ENCODE results near the gene ADPRH. TPM values are rescaled to one million over a fixed set of nuclear protein-coding genes. Genes with fewer than 3 reads are reported as not detected.

Gene ADPRH
- total and polyA plus RNA-seq, 10 of the 15 experiments (the other 5 are each of a cell fraction or from before 2014, with no cell fraction given): 2.3 to 32.6 (median 19.0) TPM

GRCh38 chr3:119602676-119603075 lies 23.4 kb downstream of the ADPRH start:
- FAIRE-seq (no peak), DNase-seq (ENCODE audit: low read depth, low spot score) (no peak), ATAC-seq (no peak)
- Histone ChIP-seq H3K27ac (ENCODE audit: control insufficient read depth, insufficient read depth) (peak overlapping the region; percentile 57), H3K4me2 (ENCODE audit: control insufficient read depth, insufficient read depth) (peak overlapping the region; percentile 51), H4K20me1 (ENCODE audit: control insufficient read depth, insufficient read depth) (no peaks in the 10 kb centered on the region), H3K4me3 (no peak overlapping the region), H3K79me2 (ENCODE audit: control insufficient read depth, insufficient read depth, low read length) (peaks cover 22% of the 10 kb centered on the region), H3K4me1 (ENCODE audit: control insufficient read depth, insufficient read depth, low read length) (peaks cover 43% of the 10 kb centered on the region), H3K36me3 (ENCODE audit: control insufficient read depth in 2 of 2, insufficient read depth in 2 of 2, low read length in 1 of 2) (no peaks in the 10 kb centered on the region; a peak in 1 of 4 replicates), H2AFZ (ENCODE audit: control insufficient read depth, low read depth, low read length) (no peak overlapping the region), H3K9me3 (replicated peaks; ENCODE audit: control insufficient read depth, insufficient read depth, low read length) (no peaks in the 10 kb centered on the region), H3K9ac (ENCODE audit: control insufficient read depth, insufficient read depth, low read length) (no peak overlapping the region; the same call in 1 of the 2 replicates), H3K27me3 (replicated peaks in 1 of 2; ENCODE audit: control insufficient read depth in 2 of 2, insufficient read depth in 2 of 2, low read length in 1 of 2) (no peaks in the 10 kb centered on the region)
- ChIA-PET SMC1A (ENCODE audit: uncharacterized antibody, unreplicated experiment) (interaction anchor here (0.7 to 7.6 kb wide), 18 partner anchors 10 to 310 kb away, joined by 3 to 329 read pairs (median 4); partner anchors contain the start of genes CD80 and COX17), RAD21 (ENCODE audit: unreplicated experiment) (interaction anchor here (0.6 to 7.2 kb wide), 12 partner anchors 10 to 79 kb away, joined by 3 to 239 read pairs (median 29); partner anchors contain the start of genes ADPRH, CD80 and COX17), POLR2A (interaction anchor here (0.6 to 10.4 kb wide), 11 partner anchors 22 to 139 kb away, joined by 3 to 133 read pairs (median 9); partner anchors contain the start of genes ADPRH, CD80 and COX17), CTCF (interaction anchor here (0.5 to 9.5 kb wide), 12 partner anchors 22 to 133 kb away, joined by 3 to 296 read pairs (median 16); partner anchors contain the start of genes ADPRH and COX17)
- intact Hi-C loops (cut with micrococcal nuclease; ENCODE audit: unreplicated experiment) (no loop called here), in situ Hi-C loops (cut with MboI) (no loop called here)
- no TSS peak for BruUV-seq (replicated peaks)
- WGBS (ENCODE audit: insufficient coverage, insufficient replicate concordance, low lambda C conversion rate, missing lambda C conversion rate): 0% methylated on average over 1 of the region's 1 CpG
- TF ChIP-seq USF2 (IDR thresholded peaks at IDR 0.05; ENCODE audit: borderline replicate concordance, low read depth, low read length): no peak
- 0 out of 2 replicates have a peak, but pooled peaks have one; percentile 8 for TF ChIP-seq PKNOX1 (IDR thresholded peaks at IDR 0.05)
- 0 out of 2 replicates have a peak, but pooled peaks have one; percentile 18 for TF ChIP-seq ZBTB33 (IDR thresholded peaks at IDR 0.05)
- peak; percentile 56; the same call in 1 of the 2 replicates for TF ChIP-seq MLLT1 (IDR thresholded peaks at IDR 0.05)
- peak; percentile 39 for TF ChIP-seq SMAD1 (IDR thresholded peaks at IDR 0.05; ENCODE audit: low read depth, partially characterized antibody)
- peak; percentile 59; the same call in 1 of the 2 replicates for TF ChIP-seq SPI1 (IDR thresholded peaks at IDR 0.05; ENCODE audit: borderline replicate concordance, insufficient read depth, low read depth, low read length)
- no peak for TF ChIP-seq NRF1 (conservative IDR thresholded peaks at IDR 0.05; ENCODE audit: low read depth, low read length)
- peak; percentile 71 for TF ChIP-seq EED (IDR thresholded peaks at IDR 0.05; ENCODE audit: low read depth)
- no peak for TF ChIP-seq MXI1 (IDR thresholded peaks at IDR 0.05; ENCODE audit: low read depth, low read length)
- TF ChIP-seq CHD4 (IDR thresholded peaks at IDR 0.05): no peak
- no peak for TF ChIP-seq SRF (IDR thresholded peaks at IDR 0.05; ENCODE audit: low read depth in 2 of 2, low read length in 2 of 2)
- TF ChIP-seq NBN (IDR thresholded peaks at IDR 0.05): 0 out of 2 replicates have a peak, but pooled peaks have one; percentile 55
- peak; percentile 72; the same call in 1 of the 2 replicates for TF ChIP-seq HDGF (IDR thresholded peaks at IDR 0.05)
- no peak for TF ChIP-seq ZNF592 (IDR thresholded peaks at IDR 0.05)
